Sigmoid colon (tissue), 4 donors: ENCODE data around the gene OGFRL1.

ENCODE experiments used
- CTCF ChIP-seq, 4 experiments: fragments of 450-650 bp in 3 of 4; fragments of 200-600 bp in 1 of 4; IDR thresholded peaks; one replicate each; pipeline ENCODE4 v1.5.1; 2016 to 2019; ENCODE audit warnings: antibody characterized with exemption in 4 of 4, mild to moderate bottlenecking in 3 of 4, moderate library complexity in 2 of 4
- EP300 ChIP-seq, 4 donors: sonication (generic); formaldehyde crosslinking; IDR thresholded peaks; one replicate each; pipeline ENCODE4 v1.6.1; 2017; ENCODE audit warnings: antibody characterized with exemption in 4 of 4
- POLR2A ChIP-seq, 2 donors: fragments of 450-650 bp; IDR thresholded peaks; one replicate each; pipeline ENCODE4 v1.6.1; 2016; ENCODE audit warnings: antibody characterized with exemption in 2 of 2, mild to moderate bottlenecking in 2 of 2, moderate library complexity in 2 of 2
- POLR2AphosphoS5 ChIP-seq, 4 donors: sonication (generic); formaldehyde crosslinking; IDR thresholded peaks; one replicate each; pipeline ENCODE4 v1.6.1; 2017; ENCODE audit warnings: antibody characterized with exemption in 4 of 4

- TF ChIP-seq CTCF (IDR thresholded peaks at IDR 0.05): no peak
- TF ChIP-seq POLR2AphosphoS5 (IDR thresholded peaks at IDR 0.05): no peak
- no peak for TF ChIP-seq POLR2A (IDR thresholded peaks at IDR 0.05)
- no peak for TF ChIP-seq EP300 (IDR thresholded peaks at IDR 0.05)
These were observed 10.5 kb upstream of the OGFRL1 start for GRCh38 chr6:71277926-71278600.
